Endothelial cell of umbilical vein (primary cell): ENCODE results near the gene CNTNAP1.

Source experiments
- EZH2 ChIP-seq: IDR thresholded peaks from 2 replicates; pipeline ENCODE4 v1.6.1; 2012; ENCODE audit warnings: borderline replicate concordance, low read depth, mild to moderate bottlenecking, moderate library complexity, low read length, inconsistent platforms; ENCODE audit not compliant: severe bottlenecking
- FOS ChIP-seq: IDR thresholded peaks from 2 replicates; pipeline ENCODE4 v1.6.1; 2011; ENCODE audit warnings: mild to moderate bottlenecking, low read length, moderate library complexity, borderline replicate concordance; ENCODE audit not compliant: insufficient read depth
- GATA2 ChIP-seq: IDR thresholded peaks from 2 replicates; pipeline ENCODE4 v1.7.0; 2011; ENCODE audit warnings: low read depth, mild to moderate bottlenecking, moderate library complexity, mixed read lengths, low read length; ENCODE audit not compliant: insufficient read length, insufficient read depth
- JUN ChIP-seq: IDR thresholded peaks from 2 replicates; pipeline ENCODE4 v1.6.1; 2011; ENCODE audit warnings: borderline replicate concordance, low read depth; ENCODE audit not compliant: insufficient read length, insufficient read depth
- MYC ChIP-seq: IDR thresholded peaks from one replicate; pipeline ENCODE4 v1.6.1; 2011; ENCODE audit warnings: mild to moderate bottlenecking, low read depth, low read length
- POLR2A ChIP-seq: IDR thresholded peaks from 2 replicates; pipeline ENCODE4 v1.6.1; 2012; ENCODE audit warnings: low read depth, mild to moderate bottlenecking, control low read depth, low read length
- POLR2AphosphoS5 ChIP-seq: IDR thresholded peaks from 2 replicates; pipeline ENCODE4 v1.6.1; 2012; ENCODE audit warnings: low read depth, mild to moderate bottlenecking, control low read depth, low read length, moderate library complexity; ENCODE audit not compliant: insufficient read depth
- TF ChIP-seq, protein P1 (sequence below): IDR thresholded peaks from 2 replicates; pipeline ENCODE4 v1.6.1; 2011; ENCODE audit not compliant: insufficient read depth, insufficient read length
- TF ChIP-seq, protein P2 (sequence below), 2 donors: IDR thresholded peaks; 1 replicate in 1 of 2; 2 replicates in 1 of 2; pipeline ENCODE4 v1.5.1; 2011; ENCODE audit warnings: low read length in 2 of 2, mild to moderate bottlenecking in 2 of 2, moderate library complexity in 2 of 2, control low read depth in 1 of 2, inconsistent platforms in 1 of 2, low read depth in 1 of 2; ENCODE audit not compliant: insufficient read depth in 1 of 2; ENCODE audit errors: extremely low read depth in 1 of 2

DNA sequence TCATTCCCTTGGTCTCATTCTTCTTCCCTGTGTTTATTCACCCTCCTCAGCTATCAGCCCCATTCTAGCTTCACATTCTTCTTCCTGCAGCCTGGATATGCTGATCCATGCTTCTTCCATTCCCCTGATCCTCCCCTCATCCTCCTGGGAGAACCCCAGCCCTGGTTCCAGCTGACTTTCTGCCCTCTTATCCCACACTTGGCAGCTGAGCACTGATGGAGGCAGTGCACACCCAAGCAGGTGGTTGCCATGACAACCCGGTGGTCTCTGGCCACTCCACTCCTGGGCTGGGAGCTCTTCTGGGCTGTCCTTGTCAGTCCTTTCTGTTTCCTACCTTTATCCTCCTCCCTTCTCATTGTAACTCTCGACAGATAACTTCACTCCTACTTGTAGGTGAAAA lies 40.0 kb upstream of the CNTNAP1 start:
- TF ChIP-seq, protein P1, sequence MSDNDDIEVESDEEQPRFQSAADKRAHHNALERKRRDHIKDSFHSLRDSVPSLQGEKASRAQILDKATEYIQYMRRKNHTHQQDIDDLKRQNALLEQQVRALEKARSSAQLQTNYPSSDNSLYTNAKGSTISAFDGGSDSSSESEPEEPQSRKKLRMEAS = no peak
- TF ChIP-seq POLR2A = no peak
- TF ChIP-seq, protein P2, sequence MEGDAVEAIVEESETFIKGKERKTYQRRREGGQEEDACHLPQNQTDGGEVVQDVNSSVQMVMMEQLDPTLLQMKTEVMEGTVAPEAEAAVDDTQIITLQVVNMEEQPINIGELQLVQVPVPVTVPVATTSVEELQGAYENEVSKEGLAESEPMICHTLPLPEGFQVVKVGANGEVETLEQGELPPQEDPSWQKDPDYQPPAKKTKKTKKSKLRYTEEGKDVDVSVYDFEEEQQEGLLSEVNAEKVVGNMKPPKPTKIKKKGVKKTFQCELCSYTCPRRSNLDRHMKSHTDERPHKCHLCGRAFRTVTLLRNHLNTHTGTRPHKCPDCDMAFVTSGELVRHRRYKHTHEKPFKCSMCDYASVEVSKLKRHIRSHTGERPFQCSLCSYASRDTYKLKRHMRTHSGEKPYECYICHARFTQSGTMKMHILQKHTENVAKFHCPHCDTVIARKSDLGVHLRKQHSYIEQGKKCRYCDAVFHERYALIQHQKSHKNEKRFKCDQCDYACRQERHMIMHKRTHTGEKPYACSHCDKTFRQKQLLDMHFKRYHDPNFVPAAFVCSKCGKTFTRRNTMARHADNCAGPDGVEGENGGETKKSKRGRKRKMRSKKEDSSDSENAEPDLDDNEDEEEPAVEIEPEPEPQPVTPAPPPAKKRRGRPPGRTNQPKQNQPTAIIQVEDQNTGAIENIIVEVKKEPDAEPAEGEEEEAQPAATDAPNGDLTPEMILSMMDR (IDR thresholded peaks at IDR 0.05; ENCODE audit: extremely low read depth in 1 of 2, insufficient read depth in 1 of 2, low read depth in 1 of 2, low read length in 2 of 2) = no peak
- no peak for TF ChIP-seq GATA2
- no peak for TF ChIP-seq POLR2AphosphoS5
- TF ChIP-seq EZH2 = no peak
- TF ChIP-seq JUN = no peak
- no peak for TF ChIP-seq MYC
- no peak for TF ChIP-seq FOS
